ENCODE data around the gene LAIR1.
"Not testable (repeated sequence)": the region's sequence is repeated elsewhere in the genome, so short reads cannot be mapped to it uniquely, and the experiment has no call there.

The LAIR1 gene

GRCh38 chr19:54341295-54341694 lies 23.4 kb downstream of the LAIR1 start:
- DNase-seq (ENCODE audit: low spot score): no peak

- DNase-seq (ENCODE audit: low spot score): no peak
These were observed 24.9 kb downstream of the LAIR1 start for GRCh38 chr19:54339646-54340358.

GRCh38 chr19:54338521-54338920 lies 26.2 kb downstream of the LAIR1 start:
- no peak for DNase-seq (ENCODE audit: low spot score)

- no peak for DNase-seq (ENCODE audit: low spot score)
These were observed 26.9 kb downstream of the LAIR1 start for GRCh38 chr19:54337858-54338230.

GRCh38 chr19:54336893-54337857 lies 27.6 kb downstream of the LAIR1 start:
- no peak for DNase-seq (ENCODE audit: low spot score)

GRCh38 chr19:54335979-54336892 lies 28.5 kb downstream of the LAIR1 start:
- DNase-seq (ENCODE audit: low spot score): no peak

- DNase-seq (ENCODE audit: low spot score): no peak
These were observed 29.6 kb downstream of the LAIR1 start for GRCh38 chr19:54335164-54335563.

GRCh38 chr19:54333586-54334298 lies 31.0 kb downstream of the LAIR1 start:
- no peak for DNase-seq (ENCODE audit: low spot score)

GRCh38 chr19:54332149-54332548 lies 32.6 kb downstream of the LAIR1 start:
- DNase-seq (ENCODE audit: low spot score): no peak

GRCh38 chr19:54331626-54332025 lies 33.1 kb downstream of the LAIR1 start:
- no peak for DNase-seq (ENCODE audit: low spot score)

- DNase-seq (ENCODE audit: low spot score): no peak
These were observed 35.1 kb downstream of the LAIR1 start for GRCh38 chr19:54329476-54330165.

GRCh38 chr19:54328781-54329180 lies 36.0 kb downstream of the LAIR1 start:
- DNase-seq (ENCODE audit: low spot score): not testable (repeated sequence)

- DNase-seq (ENCODE audit: low spot score): no peak
These were observed 39.1 kb downstream of the LAIR1 start for GRCh38 chr19:54325631-54326030.

GRCh38 chr19:54325194-54325621 lies 39.5 kb downstream of the LAIR1 start:
- peak; percentile 74 for DNase-seq (ENCODE audit: low spot score)

GRCh38 chr19:54324071-54324470 lies 40.7 kb downstream of the LAIR1 start:
- DNase-seq (ENCODE audit: low spot score): no peak

GRCh38 chr19:54322934-54323333 lies 41.8 kb downstream of the LAIR1 start:
- DNase-seq (ENCODE audit: low spot score): not testable (repeated sequence)

GRCh38 chr19:54322295-54322694 lies 42.4 kb downstream of the LAIR1 start:
- not testable (repeated sequence) for DNase-seq (ENCODE audit: low spot score)

GRCh38 chr19:54319892-54320670 lies 44.6 kb downstream of the LAIR1 start:
- DNase-seq (ENCODE audit: low spot score): no peak

- DNase-seq (ENCODE audit: low spot score): no peak
These were observed 45.7 kb downstream of the LAIR1 start for GRCh38 chr19:54319049-54319448.

- DNase-seq (ENCODE audit: low spot score): no peak
These were observed 46.8 kb downstream of the LAIR1 start for GRCh38 chr19:54317965-54318240.

Measured in CD4-positive, alpha-beta T cell treated with Interleukin-2 at 100 ng/mL for 4 hours (primary cell).